Ureter (tissue), 1 donor: ENCODE results near the gene RBM8A. TPM values are rescaled to one million over a fixed set of nuclear protein-coding genes. Genes with fewer than 3 reads are reported as not detected.

Source experiments
- DNase-seq: peaks from one replicate; pipeline ENCODE4 v3.0.0-alpha.2; 2020; ENCODE audit warnings: low spot score
- total RNA-seq: library from RNA; stranded (reverse); gene quantifications from one replicate; pipeline ENCODE4 v1.2.4, GENCODE V29; 2023
- donor health status: DM: yes; HTN: yes; CAD: no.

RBM8A gene
- total RNA-seq, 1 donor from 2014 or later: 141 TPM

GRCh38 chr1:145918144-145918991, 8.9 kb downstream of the RBM8A start, which contains the start of gene PEX11B:
TSS of gene PEX11B (minus strand) at chr1:145918717. CDS start at chr1:145918688, 29 bp downstream.
- DNase-seq: peak; percentile 93

DNA sequence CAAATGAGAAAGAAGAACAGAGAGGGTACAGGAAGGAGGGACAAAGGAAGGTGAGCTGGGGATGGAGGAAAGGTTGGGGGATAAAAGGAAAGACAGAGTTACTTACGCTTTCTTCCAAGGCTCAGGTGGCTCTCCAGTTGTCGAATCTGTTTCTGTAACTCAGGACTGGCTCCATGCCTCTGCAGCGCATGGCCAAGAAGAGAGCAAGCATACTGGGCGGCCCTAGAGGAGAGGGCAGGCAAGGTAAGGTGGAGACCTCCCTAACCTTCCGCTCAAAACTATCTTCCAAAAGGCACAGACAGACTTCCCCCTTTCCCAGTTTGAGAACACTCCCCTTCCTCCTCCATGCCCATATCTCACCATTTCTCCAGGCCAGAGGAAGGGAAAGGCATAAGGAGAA, 9.7 kb downstream of the RBM8A start:
- DNase-seq: no peak

DNA sequence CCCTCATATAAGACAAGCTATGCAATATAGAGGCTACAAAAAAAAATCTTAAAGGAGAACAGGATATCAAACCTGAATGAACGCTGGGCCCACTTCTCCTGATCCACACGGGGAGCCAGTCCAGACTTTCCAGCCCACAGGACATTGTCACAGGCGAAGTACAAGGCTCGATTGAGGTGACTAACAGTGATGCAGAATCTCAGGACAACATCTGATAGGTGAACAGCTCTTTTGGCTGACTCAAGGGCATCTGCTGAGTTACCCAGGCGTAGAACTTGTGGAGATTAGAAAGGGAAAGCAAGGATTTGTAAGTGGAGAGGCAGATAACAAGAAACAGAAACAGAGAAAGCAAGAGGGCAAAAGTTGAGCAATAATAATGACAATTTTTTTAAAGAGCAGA, 10.5 kb downstream of the RBM8A start:
- no peak for DNase-seq

DNA sequence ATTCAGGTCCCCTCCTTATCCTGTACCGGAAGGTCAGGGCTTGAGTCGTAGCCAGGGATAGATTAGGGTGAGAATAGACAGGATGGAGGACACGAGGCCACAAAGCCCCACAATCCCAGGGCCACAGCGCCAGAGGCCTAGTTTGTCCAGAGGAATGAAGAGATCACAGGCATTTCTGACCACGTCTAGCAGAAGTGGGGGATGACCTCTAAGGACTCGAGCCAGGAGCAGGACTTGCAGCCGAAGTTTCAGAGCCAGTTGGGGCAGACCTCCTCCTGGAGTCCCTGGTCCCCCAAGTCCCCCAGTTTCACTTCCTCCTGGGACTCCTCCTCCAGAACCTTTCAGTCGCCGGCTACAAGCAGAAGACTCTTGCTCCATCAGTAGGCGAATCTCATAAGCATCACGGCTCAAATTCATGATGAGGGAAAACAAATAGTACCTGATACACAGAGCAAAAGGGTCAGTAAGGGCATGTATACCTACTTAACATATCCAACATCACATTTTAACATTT, 15.1 kb downstream of the RBM8A start:
- DNase-seq: no peak

GRCh38 chr1:145908653-145909052, 18.6 kb downstream of the RBM8A start:
- DNase-seq: no peak

- DNase-seq: peak; percentile 36
Observed at GRCh38 chr1:145906954-145907753, 20.1 kb downstream of the RBM8A start.

DNA sequence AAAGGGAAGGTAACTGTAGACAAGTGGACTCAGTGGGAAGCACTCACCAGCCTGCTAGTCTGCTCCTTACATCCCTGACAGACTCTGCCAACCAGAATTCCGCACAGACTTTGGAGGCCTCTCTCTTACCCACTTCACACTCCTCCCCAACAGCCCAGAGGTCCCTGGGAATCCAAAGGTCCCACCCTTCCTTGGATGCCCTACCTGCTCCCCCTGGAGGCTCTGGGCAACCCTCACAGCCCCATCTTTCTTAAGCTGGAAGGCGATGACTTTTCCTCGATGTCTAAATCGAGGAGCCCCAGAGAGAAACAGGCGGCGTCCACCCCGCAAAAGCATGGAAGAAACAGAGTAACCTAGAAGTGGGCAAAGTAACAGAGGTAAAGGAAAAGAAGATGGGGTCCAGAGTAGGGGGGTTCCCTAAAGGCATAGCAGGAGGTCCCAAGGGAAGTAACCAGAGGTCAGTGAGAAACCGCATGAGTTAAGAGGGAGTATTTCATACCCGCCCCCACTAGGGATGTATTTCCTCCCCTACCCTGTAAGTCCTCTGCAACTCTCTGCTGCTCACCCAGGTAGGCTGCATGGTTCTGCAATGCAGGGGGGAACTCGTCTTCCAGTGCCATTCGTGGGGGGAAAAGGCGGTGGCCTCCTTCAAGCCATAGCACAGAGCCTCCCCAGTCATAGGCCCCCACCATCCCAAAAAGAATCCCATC, 25.8 kb downstream of the RBM8A start:
- DNase-seq: peak; percentile 17

DNA sequence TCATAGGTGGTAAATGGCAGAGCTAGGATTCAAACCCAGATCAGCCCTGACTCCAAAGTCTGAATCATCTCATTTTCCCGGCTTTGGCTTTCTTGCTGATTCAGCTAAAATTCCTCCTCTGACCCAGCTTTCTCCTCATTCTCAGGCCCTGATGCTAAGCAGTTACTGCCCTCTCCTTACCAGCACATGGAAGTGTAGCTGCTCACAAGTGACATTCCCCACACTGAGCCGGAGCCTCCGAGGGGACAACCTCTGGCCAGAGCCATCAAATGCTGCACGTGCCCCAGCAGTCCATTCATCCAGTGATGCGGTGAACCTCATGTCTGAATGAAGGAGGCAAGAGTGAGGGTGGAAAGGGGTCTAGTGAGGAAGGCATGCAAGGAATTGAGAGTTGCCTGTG, 28.5 kb downstream of the RBM8A start:
- DNase-seq: peak; percentile 34

DNA sequence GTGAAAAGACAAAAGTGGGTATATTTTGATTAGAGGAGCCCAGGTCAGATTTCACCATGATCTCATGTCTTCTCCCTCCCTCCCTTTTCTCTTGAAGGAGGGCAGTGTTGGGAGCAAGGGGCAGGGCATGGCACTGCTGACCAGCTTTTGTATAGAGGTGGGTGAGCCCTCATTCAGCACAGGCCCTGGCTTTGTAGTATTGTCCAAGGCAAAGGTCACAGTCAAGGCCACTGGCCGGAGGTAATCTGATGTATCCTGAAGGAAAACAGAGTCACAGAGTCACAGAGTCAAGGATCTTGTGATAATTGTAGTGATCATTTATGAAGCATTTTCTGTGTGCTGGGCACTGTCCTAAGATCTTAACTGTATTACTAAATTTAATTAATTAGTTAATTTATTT, 29.3 kb downstream of the RBM8A start:
- no peak for DNase-seq

- DNase-seq: no peak
Observed at GRCh38 chr1:145895471-145895870, 31.8 kb downstream of the RBM8A start.

DNA sequence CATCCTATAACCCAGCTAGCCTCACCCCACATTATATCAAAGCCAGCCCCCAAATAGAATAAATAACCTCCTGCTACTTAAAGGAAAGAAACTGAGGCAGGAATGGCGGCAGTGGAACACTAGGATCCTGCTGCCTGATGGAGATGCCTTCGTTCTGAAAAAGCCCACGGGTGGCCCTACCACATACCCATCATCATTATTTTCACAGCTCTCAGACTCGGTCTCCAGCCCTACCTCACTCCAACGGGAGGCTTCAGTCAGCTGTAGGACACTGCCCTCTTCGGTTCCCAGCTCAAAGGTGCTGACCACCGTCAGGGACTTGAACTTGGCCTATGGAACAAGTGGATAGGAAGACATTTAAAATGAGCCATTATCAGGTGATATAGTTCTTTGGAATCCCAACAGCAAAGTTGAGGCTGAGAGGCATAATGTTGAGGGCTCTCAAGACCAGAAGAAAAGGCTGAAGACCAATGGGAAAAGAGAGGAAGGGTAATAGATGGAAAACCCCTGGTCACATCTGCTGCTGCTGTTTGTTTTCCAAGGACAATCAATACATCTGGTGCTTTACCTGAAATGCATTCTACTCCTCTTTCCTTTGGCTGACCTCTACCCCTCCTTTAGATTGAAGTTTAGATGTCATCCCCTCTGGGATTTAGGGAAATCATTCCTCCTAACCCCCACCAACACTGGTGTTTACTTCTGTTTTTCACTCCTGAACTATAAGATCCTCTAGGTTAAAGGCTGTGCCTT, 33.8 kb downstream of the RBM8A start:
- no peak for DNase-seq

DNA sequence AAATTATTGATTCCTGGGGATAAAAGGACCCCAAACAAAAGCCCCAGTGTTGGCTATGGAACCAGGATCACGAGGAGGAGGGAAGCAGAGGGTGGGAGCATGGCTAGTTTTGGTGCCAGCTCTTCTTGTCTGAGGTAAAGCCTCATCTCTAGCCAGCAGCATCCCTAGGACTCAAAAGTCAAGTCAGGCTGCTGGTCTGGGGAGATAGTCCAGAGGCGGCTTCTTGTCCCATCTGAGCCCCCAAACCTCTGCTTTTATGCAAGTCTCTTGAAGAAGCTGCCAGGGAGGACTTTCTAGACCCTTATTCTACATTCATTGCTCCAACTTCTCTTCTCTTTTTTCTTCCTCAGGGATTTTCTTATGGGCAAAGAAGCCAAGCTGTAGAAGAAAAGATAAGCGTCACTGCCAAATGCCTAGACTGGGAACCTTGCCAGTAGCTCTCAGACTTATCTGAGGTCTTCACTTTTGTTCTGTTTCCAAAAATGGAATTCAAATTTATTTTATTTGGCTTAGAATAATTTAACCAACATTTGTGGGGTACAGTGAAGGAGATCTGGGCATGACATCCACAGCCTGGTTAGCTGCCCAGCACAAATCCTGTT, 34.7 kb downstream of the RBM8A start:
- DNase-seq: no peak

DNA sequence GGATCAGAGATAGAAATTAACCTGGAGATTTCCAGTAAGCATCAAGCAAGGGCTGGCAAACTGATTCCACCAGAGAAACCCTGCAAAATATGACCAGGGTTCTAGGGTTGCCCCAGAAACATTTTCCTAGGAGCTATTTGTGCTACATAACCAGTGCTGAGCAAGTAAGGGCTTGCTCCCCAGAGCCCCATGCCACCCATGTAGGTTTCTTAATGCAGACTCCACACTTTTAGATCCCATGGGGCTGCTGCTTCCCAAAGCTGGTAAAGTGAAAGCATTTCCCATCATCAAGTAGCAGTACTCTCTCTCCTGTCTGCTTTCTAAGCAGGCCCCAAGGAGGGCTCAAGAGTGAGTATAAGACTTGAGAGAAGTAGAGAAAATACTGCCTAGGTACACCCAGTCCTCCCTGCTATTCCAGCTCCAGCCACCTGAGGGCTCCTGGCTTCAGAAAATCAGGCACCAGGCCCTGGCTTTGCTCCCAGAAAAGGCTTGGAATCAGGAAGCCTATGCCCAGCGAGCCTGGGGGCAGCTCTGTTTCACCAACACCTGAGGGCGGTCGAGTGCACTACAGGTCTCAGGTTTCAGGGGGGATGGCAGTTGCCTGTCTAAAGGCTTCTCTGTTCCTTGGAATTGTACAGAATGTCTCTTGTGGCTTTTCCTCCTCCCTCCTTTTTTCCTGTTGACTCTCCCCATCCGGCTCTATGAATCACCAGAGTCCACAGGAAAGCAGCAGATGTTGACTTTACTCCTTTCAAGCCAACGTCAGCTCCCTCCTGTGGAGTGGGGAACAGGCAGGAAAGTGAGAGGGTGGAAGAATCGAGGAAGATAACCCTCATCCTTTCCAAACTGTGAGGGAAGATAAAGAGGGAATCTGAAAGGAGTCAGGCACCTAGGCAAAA, 35.4 kb downstream of the RBM8A start:
- peak; percentile 95 for DNase-seq

DNA sequence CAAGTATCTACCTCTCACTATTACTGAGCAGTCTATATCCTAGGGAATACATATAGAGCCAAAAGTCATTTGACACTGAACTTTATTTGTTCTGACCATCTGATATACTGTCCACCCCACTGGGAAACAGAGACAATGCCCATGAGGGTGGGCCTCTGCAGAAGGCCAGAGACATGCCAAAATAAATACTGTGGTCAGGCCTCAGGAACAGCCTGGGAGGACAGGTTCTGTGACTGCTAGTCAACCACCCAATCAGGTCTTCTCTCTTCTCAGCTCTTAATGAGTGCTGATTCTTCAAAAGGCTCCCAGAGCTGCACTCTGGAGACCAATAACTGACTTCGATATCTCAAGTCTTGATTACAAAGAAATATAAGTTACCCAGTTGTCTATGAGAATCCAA, 36.1 kb downstream of the RBM8A start:
- DNase-seq: peak; percentile 53

DNA sequence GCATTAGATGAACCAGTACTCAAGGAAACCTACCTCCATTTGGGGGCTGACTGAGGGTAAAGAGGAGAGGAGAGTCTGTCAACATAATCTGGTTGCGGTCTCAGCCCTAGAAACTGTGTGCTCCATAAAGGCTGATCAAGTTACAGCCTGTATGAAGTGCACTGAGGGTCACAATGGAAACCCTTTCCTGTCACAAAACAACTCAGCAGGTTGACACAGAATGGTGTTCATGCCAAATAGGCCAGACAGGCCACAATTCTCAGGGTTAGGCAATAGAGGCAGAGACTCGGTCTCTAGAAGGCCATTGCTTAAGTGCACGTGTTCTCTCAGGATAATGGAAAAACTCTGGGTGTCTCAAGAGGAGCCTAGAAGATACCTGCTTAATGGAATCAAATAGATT, 37.6 kb downstream of the RBM8A start:
- DNase-seq: peak; percentile 47

GRCh38 chr1:145887631-145888030, 39.7 kb downstream of the RBM8A start:
- DNase-seq: peak; percentile 29

DNA sequence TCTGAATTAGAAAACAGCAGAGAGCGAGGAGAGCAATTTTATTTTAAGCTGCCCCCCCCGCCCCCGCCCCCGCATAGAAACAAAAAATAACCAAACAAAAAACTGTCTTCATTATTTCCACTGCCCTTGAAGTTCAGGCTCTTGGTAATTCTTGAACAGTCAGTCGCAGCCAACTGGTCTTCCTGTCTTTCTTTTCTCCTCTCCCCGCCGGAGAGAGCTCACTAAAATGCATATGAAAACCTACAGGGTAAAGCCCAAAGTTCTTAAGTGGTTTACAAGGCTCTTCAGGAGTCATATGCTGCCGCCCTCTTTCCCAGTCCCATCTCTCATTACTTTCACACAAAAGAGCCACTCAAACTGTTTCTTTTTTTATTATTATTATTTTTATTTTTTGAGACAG, 40.5 kb downstream of the RBM8A start:
- DNase-seq: no peak

DNA sequence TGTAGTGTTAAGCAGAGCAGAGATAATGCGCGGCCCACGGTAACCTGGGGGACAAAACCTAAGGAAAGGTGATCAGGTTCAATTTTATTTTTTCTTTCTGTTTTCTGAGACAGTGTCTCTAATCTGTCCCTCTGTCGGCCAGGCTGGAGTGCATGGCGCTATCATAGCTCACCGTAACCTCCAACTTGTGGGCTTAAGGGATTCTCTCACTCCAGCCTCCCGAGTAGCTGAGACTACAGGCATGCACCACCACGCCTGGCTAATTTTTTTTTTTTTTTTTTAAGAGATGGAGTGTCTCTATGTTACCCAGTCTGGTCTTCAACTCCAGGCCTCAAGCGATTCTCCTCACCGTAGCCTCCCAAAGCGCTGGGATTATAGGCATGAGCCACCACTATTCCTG, 40.9 kb downstream of the RBM8A start:
- DNase-seq: no peak

- peak; percentile 86 for DNase-seq
Observed at GRCh38 chr1:145885738-145886287, 41.5 kb downstream of the RBM8A start, which contains the start of gene ANKRD35. TSS of gene ANKRD35 (minus strand) at chr1:145885866. CDS start at chr1:145885758, 108 bp downstream.
